Mammary epithelial cell (primary cell): ENCODE measurements around the gene RUNX2.

Experiments used
- EZH2 ChIP-seq: IDR thresholded peaks from 2 replicates; pipeline ENCODE4 v1.6.1; 2012; ENCODE audit warnings: low read length, inconsistent platforms, borderline replicate concordance
- TF ChIP-seq, protein P1 (sequence below), 2 donors: IDR thresholded peaks in 1 of 2; conservative IDR thresholded peaks in 1 of 2; 2 replicates each; pipeline ENCODE4 v1.5.1; 2011 to 2012; ENCODE audit warnings: inconsistent platforms in 2 of 2, low read length in 2 of 2, mild to moderate bottlenecking in 2 of 2, control low read depth in 1 of 2, low read depth in 1 of 2; ENCODE audit not compliant: insufficient read depth in 1 of 2; ENCODE audit errors: extremely low read depth in 1 of 2

DNA sequence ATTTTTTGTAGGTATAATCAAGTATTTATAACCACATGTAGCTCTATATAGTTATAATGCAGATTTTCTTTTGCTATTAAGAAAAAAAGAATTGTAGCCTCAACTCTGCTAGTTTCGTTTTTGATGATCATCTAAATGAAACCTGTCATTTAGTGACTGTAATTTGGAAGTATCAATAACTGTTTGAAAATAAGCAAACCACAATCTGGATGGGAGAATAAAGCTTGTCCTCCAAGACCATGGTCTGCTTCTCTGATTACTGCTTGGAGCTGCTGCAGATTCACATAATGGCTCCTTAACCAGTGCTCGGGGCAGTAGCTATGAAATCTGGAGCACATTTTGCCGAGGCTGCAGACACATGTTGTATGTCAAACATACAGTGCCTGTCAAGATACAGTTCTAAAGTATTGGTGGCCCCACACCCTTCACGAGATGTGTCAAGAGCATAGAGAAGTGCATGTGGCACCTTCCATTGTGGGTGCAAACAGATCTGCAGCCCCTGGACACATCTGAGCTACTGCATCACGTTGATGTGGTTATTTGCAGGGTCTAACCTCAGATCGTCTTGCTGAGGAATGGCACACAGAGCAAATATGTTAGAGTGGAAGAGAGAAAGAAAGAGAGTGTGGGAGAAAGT, 305.3 kb downstream of the RUNX2 start:
- TF ChIP-seq, protein P1, sequence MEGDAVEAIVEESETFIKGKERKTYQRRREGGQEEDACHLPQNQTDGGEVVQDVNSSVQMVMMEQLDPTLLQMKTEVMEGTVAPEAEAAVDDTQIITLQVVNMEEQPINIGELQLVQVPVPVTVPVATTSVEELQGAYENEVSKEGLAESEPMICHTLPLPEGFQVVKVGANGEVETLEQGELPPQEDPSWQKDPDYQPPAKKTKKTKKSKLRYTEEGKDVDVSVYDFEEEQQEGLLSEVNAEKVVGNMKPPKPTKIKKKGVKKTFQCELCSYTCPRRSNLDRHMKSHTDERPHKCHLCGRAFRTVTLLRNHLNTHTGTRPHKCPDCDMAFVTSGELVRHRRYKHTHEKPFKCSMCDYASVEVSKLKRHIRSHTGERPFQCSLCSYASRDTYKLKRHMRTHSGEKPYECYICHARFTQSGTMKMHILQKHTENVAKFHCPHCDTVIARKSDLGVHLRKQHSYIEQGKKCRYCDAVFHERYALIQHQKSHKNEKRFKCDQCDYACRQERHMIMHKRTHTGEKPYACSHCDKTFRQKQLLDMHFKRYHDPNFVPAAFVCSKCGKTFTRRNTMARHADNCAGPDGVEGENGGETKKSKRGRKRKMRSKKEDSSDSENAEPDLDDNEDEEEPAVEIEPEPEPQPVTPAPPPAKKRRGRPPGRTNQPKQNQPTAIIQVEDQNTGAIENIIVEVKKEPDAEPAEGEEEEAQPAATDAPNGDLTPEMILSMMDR (conservative IDR thresholded peaks at IDR 0.05 in 1 of 2, IDR thresholded peaks at IDR 0.05 in 1 of 2; ENCODE audit: extremely low read depth in 1 of 2, insufficient read depth in 1 of 2, low read depth in 1 of 2, low read length in 2 of 2), result no peak
- TF ChIP-seq EZH2, result no peak
